Stimulated activated naive CD4-positive, alpha-beta T cell treated with Interleukin-2 at 50 U/mL for 16 hours (primary cell): ENCODE measurements around the gene OR2F1.

Experiments
- DNase-seq: peaks from one replicate; lab custom pipeline; 2025; lab: John Stamatoyannopoulos, UW

OR2F1 gene

DNA sequence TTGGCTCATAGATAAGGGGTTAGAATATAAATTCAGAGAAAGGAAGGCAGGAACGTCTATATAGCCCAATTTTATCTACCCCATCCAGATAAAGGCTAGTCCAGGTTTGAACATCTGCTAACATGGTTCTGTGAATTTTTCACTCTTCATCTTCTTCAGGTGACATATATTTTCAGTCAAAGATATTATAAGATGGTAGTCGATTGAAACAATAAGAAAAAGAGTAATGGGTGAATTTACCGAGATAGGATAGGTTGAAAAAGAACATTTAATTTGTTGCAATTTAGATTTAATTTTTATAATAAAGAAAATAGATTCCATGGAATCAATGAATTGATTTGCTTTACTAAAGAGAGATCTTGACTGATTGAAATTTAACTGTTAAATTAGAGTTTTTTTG lies at the start of gene OR2F1:
Gene OR2F1 (plus strand): TSS at position 301 of the 400 bp plus-strand sequence. CDS start 5,127 bp downstream, outside the sequence.
- DNase-seq: no peak

GRCh38 chr7:143905509-143905908 lies 49.1 kb upstream of the OR2F1 start:
- DNase-seq: no peak

DNA sequence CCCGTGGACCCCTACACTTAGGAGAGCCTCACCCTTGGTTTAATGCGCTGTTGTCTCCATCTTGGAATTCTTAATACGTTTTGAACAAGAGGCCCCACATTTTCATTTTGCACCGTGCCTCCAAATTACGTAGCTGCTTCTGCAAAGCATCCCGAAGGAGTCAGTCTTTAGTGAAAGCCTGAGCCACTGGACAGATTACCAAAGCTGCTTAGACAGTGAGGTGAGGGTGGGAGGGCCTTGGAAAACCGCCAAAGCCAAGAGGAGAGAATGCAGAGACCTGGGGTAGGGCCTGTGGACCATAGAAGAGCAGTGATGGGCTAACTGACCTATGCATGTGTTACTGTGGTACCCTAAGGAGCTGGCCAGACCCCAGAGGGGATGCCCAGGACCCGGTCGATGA lies 48.5 kb upstream of the OR2F1 start:
- no peak for DNase-seq

DNA sequence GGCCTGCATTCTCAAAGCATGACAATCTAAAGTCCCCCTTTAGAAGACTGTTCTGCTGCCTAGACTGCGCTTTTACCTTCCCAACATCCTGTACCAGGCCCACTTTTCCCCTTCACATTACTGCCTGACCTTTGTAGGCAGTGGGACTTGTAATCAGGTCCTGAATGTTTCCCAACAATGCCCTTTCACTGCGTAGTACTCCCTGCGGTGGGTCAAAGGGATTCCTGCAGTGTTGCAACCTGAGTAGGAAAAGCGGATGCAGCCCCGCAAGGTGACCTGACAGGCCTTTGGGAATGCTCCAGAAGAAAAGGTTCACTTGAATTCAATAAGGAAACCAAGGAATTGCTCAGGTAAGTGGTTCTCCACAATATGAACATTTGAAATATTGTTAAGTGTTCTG lies 47.7 kb upstream of the OR2F1 start:
- DNase-seq: no peak

DNA sequence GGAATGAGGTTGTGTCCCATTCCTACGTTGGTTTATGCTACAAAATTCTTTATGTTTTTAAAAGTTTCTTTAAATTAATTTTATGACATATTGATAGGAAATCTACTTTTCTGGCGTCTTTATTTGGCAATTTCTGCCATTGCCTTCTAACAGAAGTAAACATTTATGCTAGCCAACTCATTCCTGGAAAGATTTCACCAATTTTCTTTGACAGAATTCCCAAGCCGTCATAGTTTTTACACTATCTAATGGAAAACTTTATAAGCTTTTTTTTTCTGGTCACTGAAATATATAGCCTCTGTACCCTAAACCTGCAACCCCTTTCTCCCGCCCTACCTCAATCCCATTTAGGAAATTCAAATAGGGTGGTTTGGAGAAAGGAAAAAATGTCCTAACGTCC lies 46.5 kb upstream of the OR2F1 start:
- DNase-seq: no peak

DNA sequence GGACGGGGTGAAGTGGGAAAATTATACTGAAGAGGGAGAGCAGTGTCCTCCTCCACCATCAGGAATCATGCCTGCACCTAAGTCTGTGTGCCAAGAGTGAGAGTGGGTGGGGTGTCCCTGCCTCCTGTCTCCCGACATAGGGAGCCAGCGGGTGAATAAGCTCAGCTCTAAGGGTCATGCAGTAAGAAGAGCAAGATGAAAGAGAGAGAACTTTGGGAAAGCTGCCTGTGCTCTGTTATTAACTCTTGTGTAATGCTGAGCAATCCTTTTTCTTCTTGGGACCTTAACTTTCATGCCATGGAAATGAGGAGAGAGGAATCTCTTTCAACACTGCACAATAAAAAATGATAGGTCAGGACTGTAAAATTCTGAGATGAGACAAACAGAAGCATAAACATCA lies 44.8 kb upstream of the OR2F1 start:
- no peak for DNase-seq

GRCh38 chr7:143910473-143911248 lies 44.0 kb upstream of the OR2F1 start:
- no peak for DNase-seq

- DNase-seq: no peak
These were observed 40.6 kb upstream of the OR2F1 start for GRCh38 chr7:143913945-143914615.

- no peak for DNase-seq
These were observed 39.5 kb upstream of the OR2F1 start for GRCh38 chr7:143914938-143915652.

GRCh38 chr7:143924851-143925250 lies 29.8 kb upstream of the OR2F1 start:
- no peak for DNase-seq

DNA sequence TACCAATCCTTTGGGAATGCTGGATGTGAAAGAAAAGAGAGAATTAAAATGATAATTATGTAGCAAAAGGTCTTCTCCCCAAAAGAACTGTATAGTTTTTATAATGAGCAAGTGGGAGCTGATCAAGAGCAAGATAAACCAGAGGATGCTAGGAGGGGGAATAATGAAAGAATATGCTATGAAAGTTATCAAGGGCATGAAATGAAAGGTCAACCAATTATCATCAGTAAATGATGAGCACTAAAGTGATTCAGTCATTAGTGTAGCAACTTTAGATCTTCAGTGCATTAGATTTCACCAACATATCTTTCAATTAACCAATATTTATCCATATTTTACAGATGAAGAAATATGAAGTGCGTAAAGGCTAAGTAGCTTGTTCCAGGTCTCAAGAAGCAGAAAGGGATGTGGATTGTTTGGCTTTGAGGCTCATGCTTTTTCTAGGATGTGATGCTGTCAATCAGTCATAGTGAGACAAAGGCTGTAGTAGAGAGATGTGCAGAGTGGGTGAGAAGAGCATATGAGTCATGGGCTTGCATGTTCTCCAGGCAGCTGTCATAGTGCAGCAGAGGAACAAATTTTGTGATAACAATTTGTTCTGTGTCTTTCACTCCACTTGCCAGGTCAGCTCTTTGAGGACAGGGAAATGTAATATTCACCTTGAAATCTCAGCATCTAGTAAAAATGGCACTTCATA lies 25.3 kb upstream of the OR2F1 start:
- DNase-seq: no peak

DNA sequence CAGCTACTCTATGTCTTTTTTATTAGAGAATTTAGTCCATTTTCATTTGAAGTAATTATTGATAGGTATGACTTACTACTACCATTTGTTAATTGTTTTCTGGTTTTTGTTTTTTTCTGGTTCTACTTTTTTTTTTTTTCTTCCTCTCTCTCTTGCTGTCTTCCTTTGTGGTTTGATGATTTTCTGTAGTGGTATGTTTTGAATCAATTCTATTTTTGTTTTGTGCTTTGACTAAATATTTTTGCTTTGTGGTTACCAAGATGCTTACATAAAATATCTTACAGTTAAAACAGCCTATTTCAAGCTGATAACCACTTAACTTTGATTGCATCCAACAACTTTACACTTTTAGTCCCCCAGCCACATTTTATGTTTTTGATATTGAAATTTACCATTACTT lies 22.9 kb upstream of the OR2F1 start:
- DNase-seq: no peak

DNA sequence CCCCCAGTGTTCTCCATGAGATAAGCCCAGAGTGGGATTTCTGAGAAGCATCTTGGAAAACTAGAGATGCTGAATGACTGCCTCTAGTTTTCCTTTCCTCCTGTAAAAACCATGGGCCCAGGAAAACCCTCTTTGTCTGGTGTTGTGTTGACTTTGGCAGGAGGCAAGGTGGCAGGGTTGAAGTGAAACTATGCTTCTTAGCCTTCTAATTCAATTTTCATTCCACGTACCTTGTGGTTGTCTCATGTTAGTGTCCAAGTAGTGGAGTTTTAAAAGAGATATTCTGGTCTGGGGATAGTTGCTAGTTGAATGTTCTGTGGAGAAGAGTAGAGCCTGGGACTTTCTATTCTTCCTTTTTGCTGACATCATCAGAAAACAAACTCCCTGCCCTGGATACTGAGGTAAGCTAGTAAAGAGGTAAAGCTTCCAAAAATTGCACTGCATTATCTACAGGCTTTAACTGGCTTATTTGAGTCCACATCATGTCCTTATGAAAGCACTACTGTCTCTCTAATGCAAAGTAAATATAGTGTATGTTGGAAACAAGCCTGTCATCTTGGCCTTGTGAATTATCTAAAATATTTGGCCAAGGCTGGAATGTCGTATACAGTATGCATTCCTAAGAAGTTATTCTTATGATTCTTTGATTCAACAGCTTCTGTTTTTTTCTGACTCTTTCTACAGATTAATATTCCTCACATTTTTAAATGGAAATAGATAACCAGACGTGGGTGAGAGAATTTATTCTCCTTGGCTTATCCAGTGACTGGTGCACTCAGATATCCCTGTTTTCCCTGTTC lies 19.9 kb upstream of the OR2F1 start, which contains the start of gene OR2F2:
Gene OR2F2 (plus strand): TSS at position 708 of the 800 bp plus-strand sequence. CDS start 0 bp downstream, at position 708.
- DNase-seq: no peak

GRCh38 chr7:143936087-143937009 lies 18.3 kb upstream of the OR2F1 start:
- DNase-seq: no peak

- DNase-seq: no peak
These were observed 16.0 kb upstream of the OR2F1 start for GRCh38 chr7:143938379-143939243.

DNA sequence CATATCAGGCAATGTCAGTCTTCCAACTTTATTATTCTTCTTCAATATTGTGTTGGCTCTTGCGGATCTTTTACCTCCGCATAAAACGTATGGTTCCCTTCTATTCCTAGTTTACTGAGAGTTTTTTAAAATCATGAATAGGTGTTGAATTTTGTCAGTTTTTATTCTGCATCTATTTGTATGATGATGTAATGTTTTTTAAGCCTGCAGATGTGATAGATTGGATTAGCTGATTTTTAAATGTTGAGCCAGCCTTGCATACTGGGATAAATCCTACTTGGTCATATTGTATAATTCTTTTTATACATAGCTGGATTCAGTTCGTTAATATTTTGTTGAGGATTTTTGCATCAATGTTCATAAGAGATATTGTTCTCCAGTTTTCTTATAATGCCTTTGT lies 9.2 kb upstream of the OR2F1 start:
- DNase-seq: no peak

DNA sequence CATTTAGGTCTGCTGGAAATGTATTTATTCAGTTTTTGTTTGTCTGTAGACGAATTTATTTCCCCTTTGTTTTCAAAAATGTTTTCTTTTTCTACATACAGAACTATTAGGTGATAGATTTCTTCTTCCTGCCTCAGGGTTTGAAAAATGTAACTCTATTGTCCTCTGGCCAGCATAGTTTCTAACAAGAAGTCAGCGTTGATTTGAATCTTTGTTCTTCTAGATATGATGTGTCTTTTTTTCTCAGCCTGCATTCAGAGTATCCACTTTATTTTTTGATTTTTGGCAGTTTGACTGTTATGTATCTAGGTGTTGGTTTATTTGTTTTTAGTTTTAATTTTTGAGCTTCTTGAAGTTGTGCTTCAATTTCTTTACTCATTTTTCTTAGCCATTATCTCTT lies 7.5 kb upstream of the OR2F1 start:
- no peak for DNase-seq

DNA sequence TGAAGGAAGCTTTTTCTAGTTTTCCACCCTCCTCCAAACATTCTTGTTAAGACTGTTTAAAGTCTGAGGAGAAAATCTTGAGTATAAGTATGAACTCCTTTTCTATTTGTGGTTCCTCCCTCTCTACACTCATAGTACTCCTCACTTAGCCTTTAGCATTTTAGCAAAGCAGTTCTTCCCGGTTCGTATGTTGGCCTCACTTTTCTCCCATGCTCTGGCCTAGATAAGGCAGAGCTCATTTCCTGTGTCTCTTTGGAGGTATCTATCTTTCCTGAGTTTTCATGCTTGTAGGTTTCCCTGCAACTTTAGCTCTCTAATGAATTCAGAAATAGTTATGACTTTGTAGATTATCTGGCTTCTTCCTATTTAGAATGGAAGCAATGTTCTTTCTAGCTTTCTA lies 5.9 kb upstream of the OR2F1 start:
- no peak for DNase-seq

DNA sequence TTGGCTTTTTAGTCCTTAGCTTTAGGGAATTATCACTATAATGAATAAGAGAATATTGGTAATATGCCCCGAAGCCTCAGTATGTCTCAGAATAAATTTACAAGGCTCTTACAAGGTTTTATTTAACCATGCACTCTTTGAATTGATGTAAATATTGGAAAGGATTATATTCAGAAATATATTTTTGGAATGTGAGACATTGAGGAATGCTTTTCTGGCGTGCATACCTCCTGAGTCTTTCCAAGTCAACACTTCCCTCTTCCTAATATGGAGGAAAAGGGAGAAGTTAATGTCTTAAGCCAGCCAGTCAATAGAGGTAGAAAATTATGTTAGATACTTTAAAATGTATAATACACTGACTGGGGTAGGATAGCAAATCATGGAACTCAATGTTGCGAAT lies 1.2 kb upstream of the OR2F1 start:
- DNase-seq: no peak
